CD14-positive monocyte (primary cell): Measurements from ENCODE around the gene FBXL16. TPM values are rescaled to one million over a fixed set of nuclear protein-coding genes. Genes with fewer than 3 reads are reported as not detected.

Source experiments
- DNase-seq, 3 donors: peaks; one replicate each; pipeline ENCODE4 v3.0.0-alpha.2; 2011 to 2022
- H2AFZ ChIP-seq: 2 replicates; pipeline ENCODE4 v1.6.0; 2012; ENCODE audit warnings: mild to moderate bottlenecking, low read depth, low read length, inconsistent platforms; ENCODE audit not compliant: insufficient read depth, poor library complexity, severe bottlenecking
- H3K27ac ChIP-seq, 2 donors: 1 replicate in 1 of 2; 2 replicates in 1 of 2; pipeline ENCODE4 v1.5.1; 2012 to 2013; ENCODE audit warnings: low read length in 2 of 2, control low read depth in 1 of 2, inconsistent platforms in 1 of 2, low read depth in 1 of 2, mild to moderate bottlenecking in 1 of 2
- H3K27me3 ChIP-seq, 2 donors: one replicate each; pipeline versions ENCODE4 v1.6.0 to v1.6.1; 2011 to 2013; ENCODE audit warnings: low read length in 2 of 2; ENCODE audit not compliant: control insufficient read depth in 2 of 2, insufficient read depth in 2 of 2
- H3K36me3 ChIP-seq, 2 donors: replicated peaks in 1 of 2; 1 replicate in 1 of 2; 2 replicates in 1 of 2; pipeline versions ENCODE4 v1.5.1 to v1.6.1; 2012 to 2013; ENCODE audit warnings: low read length in 2 of 2, control low read depth in 1 of 2, inconsistent platforms in 1 of 2, mild to moderate bottlenecking in 1 of 2; ENCODE audit not compliant: insufficient read depth in 2 of 2, control insufficient read depth in 1 of 2
- H3K4me1 ChIP-seq, 2 donors: 1 replicate in 1 of 2; 2 replicates in 1 of 2; pipeline versions ENCODE4 v1.5.1 to v1.6.1; 2012 to 2013; ENCODE audit warnings: low read length in 2 of 2, control low read depth in 1 of 2, inconsistent platforms in 1 of 2, mild to moderate bottlenecking in 1 of 2, moderate library complexity in 1 of 2; ENCODE audit not compliant: insufficient read depth in 2 of 2, control insufficient read depth in 1 of 2
- H3K4me2 ChIP-seq: replicated peaks from 2 replicates; pipeline ENCODE3; 2012; ENCODE audit warnings: low read length, moderate library complexity, mild to moderate bottlenecking; ENCODE audit not compliant: poor library complexity, severe bottlenecking; ENCODE audit errors: extremely low read depth
- H3K4me3 ChIP-seq, 3 experiments: fragments of 200-600 bp in 1 of 3; sonication (generic) in 1 of 3; replicated peaks in 1 of 3; 1 replicate in 2 of 3; 2 replicates in 1 of 3; pipeline ENCODE4 v1.5.1; 2011 to 2013; ENCODE audit warnings: low read length in 3 of 3, mild to moderate bottlenecking in 3 of 3, control low read depth in 2 of 3, low read depth in 2 of 3, inconsistent platforms in 1 of 3, moderate library complexity in 1 of 3
- H3K79me2 ChIP-seq: 2 replicates; pipeline ENCODE4 v1.6.0; 2012; ENCODE audit warnings: mild to moderate bottlenecking, control low read depth, inconsistent platforms, low read length, moderate library complexity; ENCODE audit not compliant: insufficient read depth
- H3K9ac ChIP-seq: 2 replicates; pipeline ENCODE4 v1.6.0; 2017; ENCODE audit warnings: low read length, mild to moderate bottlenecking; ENCODE audit not compliant: insufficient read depth, poor library complexity, severe bottlenecking
- H3K9me3 ChIP-seq, 2 donors: replicated peaks in 1 of 2; 1 replicate in 1 of 2; 2 replicates in 1 of 2; pipeline versions ENCODE4 v1.5.1 to v1.6.1; 2012 to 2013; ENCODE audit warnings: low read length in 2 of 2, control low read depth in 1 of 2; ENCODE audit not compliant: control insufficient read depth in 1 of 2, insufficient read depth in 1 of 2
- H4K20me1 ChIP-seq: 2 replicates; pipeline ENCODE4 v1.6.0; 2012; ENCODE audit warnings: mild to moderate bottlenecking, low read length, control low read depth, moderate library complexity; ENCODE audit not compliant: insufficient read depth
- H3K27ac Mint-ChIP-seq, 7 donors: one replicate each; pipeline ENCODE4 v1.8.0; 2020; ENCODE audit warnings: mild to moderate bottlenecking in 7 of 7, mixed read lengths in 7 of 7, moderate library complexity in 6 of 7, inconsistent platforms in 2 of 7
- H3K27me3 Mint-ChIP-seq, 3 donors: one replicate each; pipeline ENCODE4 v1.8.0; 2021 to 2022; ENCODE audit warnings: low read depth in 3 of 3, mild to moderate bottlenecking in 3 of 3, mixed read lengths in 3 of 3, moderate library complexity in 3 of 3, inconsistent platforms in 1 of 3
- H3K36me3 Mint-ChIP-seq, 2 donors: one replicate each; pipeline ENCODE4 v1.8.0; 2020; ENCODE audit warnings: mixed read lengths in 2 of 2, inconsistent platforms in 1 of 2, mild to moderate bottlenecking in 1 of 2
- H3K4me1 Mint-ChIP-seq: one replicate; pipeline ENCODE4 v1.8.0; 2020; ENCODE audit warnings: mild to moderate bottlenecking, mixed read lengths
- H3K4me3 Mint-ChIP-seq, 2 donors: one replicate each; pipeline ENCODE4 v1.8.0; 2020; ENCODE audit warnings: mild to moderate bottlenecking in 2 of 2, mixed read lengths in 2 of 2, moderate library complexity in 1 of 2
- H3K9me3 Mint-ChIP-seq, 7 donors: one replicate each; pipeline ENCODE4 v1.8.0; 2020 to 2022; ENCODE audit warnings: mixed read lengths in 7 of 7, mild to moderate bottlenecking in 6 of 7, moderate library complexity in 6 of 7, inconsistent platforms in 2 of 7
- WGBS: methylation state at CpG from one replicate; pipeline ENCODE4 v1.1.5; 2013; ENCODE audit warnings: missing lambda C conversion rate; ENCODE audit not compliant: insufficient coverage; 5-methylcytosine and 5-hydroxymethylcytosine counted together
- intact Hi-C, 2 donors: fragments of 100-400 bp; cut with micrococcal nuclease; formaldehyde crosslinking; loops; one replicate each; pipeline versions ENCODE4 v1.15.0 to v1.15.1; 2023
- polyA plus RNA-seq, 3 donors: library from polyadenylated mRNA; depleted of rRNA in 1 of 3; unstranded in 2 of 3; stranded (reverse) in 1 of 3; fragments of 300-500 nt in 2 of 3; fragments of >200 nt in 1 of 3; fragmentation: Illumina TruSeq in 2 of 3; gene quantifications; 1 replicate in 2 of 3; 2 replicates in 1 of 3; pipeline ENCODE4 v1.2.3, GENCODE V29; 2012 to 2021
- TF ChIP-seq, protein P1 (sequence below): fragments of 200-600 bp; IDR thresholded peaks from one replicate; pipeline ENCODE4 v1.8.0; 2022; ENCODE audit warnings: antibody characterized with exemption, mild to moderate bottlenecking

FBXL16 gene
- polyA plus RNA-seq, 3 donors: 0.28 to 1.0 (median 0.49) TPM

DNA sequence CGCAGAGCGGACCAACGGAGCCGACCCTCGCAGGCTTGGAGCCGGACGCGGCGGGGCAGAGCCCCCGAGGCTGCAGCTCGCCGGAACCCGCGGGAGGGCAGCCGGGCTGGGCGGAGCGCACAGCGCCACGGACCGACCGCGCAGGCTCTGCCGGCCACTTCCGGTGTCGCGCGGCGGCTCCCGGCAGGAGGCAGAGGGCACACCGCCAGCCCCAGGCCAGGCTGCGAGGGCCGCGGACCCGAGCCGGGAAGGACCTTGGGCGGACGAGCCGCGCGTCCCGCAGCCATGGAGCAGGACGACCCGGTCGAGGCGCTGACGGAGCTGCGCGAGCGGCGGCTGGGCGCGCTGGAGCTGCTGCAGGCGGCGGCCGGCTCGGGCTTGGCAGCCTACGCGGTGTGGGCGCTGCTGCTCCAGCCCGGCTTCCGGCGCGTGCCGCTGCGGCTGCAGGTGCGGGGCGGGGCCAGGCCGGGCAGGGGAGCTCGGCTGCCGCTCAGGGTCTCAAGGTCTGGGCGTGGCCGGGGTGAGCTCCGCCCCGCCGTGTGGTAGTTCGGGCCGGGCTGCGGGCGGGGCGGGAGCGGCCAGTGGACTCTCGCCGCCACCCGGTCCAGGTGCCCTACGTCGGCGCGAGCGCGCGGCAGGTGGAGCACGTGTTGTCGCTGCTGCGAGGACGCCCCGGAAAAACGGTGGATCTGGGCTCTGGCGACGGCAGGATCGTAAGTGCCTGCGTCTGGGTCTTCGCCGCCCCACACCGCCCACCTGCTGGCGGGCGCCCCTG lies 15.6 kb upstream of the FBXL16 start, which contains the start of gene ANTKMT:
TSS of gene ANTKMT (plus strand) at position 157 of the 775 bp plus-strand sequence. CDS start at position 286, 129 bp downstream.
- TF ChIP-seq, protein P1, sequence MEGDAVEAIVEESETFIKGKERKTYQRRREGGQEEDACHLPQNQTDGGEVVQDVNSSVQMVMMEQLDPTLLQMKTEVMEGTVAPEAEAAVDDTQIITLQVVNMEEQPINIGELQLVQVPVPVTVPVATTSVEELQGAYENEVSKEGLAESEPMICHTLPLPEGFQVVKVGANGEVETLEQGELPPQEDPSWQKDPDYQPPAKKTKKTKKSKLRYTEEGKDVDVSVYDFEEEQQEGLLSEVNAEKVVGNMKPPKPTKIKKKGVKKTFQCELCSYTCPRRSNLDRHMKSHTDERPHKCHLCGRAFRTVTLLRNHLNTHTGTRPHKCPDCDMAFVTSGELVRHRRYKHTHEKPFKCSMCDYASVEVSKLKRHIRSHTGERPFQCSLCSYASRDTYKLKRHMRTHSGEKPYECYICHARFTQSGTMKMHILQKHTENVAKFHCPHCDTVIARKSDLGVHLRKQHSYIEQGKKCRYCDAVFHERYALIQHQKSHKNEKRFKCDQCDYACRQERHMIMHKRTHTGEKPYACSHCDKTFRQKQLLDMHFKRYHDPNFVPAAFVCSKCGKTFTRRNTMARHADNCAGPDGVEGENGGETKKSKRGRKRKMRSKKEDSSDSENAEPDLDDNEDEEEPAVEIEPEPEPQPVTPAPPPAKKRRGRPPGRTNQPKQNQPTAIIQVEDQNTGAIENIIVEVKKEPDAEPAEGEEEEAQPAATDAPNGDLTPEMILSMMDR: no peak
- Histone ChIP-seq H4K20me1 (peaks cover 20% of the 10 kb centered on the region), H3K27me3 (peaks cover 7 to 54% of the 10 kb centered on the region in 2 donors), H3K4me3 (peak within 1 kb of the TSS; percentile 51 to 88 (median 54)), H2AFZ (peak within 1 kb of the TSS; percentile 100), H3K4me1 (peaks cover 20 to 32% of the 10 kb centered on the region in 2 donors), H3K9ac (peak within 1 kb of the TSS; percentile 72), H3K36me3 (no peaks in the 10 kb centered on the region), H3K79me2 (no peaks in the 10 kb centered on the region), H3K4me2 (peak within 1 kb of the TSS; percentile 100), H3K27ac (peak within 1 kb of the TSS in 1 of 2 donors; percentile 36), H3K9me3 (peaks cover 4 to 5% of the 10 kb centered on the region in 2 donors)
- intact Hi-C loops: no loop called here
- peaks cover 14% of the 10 kb centered on the region for H3K4me1 Mint-ChIP-seq
- H3K27me3 Mint-ChIP-seq: peaks cover 41 to 56% (median 41%) of the 10 kb centered on the region in 3 donors
- H3K27ac Mint-ChIP-seq: peak within 1 kb of the TSS in 2 of 7 donors; percentile 30 to 61
- H3K4me3 Mint-ChIP-seq: peak within 1 kb of the TSS; percentile 79 to 87
- peak; percentile 56 to 62 (median 58) for DNase-seq
- peaks cover 5 to 7% of the 10 kb centered on the region in 2 donors for H3K36me3 Mint-ChIP-seq
- WGBS: 9% methylated on average over 106 of the region's 106 CpGs
- H3K9me3 Mint-ChIP-seq: peaks cover 0 to 3% (median 0%) of the 10 kb centered on the region in 7 donors

DNA sequence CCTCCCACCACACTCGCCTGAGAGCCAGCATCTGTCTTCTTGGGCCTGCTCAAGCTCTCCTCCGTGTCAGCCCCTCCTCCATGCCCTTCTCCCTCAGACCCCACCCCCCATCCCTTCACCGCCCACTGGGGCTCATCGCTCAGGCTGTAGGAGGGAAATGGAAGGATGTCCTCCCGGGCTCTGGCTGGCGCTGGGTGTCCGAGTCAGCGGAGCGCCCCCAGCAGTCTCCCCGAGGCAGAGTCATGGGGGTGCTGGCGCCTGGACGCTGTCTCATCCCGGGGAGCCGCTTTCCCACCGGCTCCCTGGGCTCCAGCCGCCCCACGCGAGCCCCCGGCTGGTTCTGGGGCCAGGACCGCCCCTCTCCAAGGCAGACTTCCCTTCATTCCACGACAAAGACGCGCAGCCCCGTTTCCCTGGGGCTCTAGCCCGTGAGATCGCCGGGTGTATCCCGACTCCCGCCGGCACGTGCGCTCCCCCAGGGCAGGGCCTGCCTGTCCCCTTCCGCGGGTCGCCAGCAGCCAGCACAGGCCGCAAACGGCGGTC lies 14.9 kb upstream of the FBXL16 start:
- Mint-ChIP-seq H3K4me1 (peaks cover 19% of the 10 kb centered on the region), H3K27me3 (peaks cover 39 to 54% (median 40%) of the 10 kb centered on the region in 3 donors), H3K4me3 (peak overlapping the region; percentile 79 to 87), H3K36me3 (peaks cover 5 to 7% of the 10 kb centered on the region in 2 donors), H3K9me3 (peaks cover 0 to 3% (median 0%) of the 10 kb centered on the region in 7 donors), H3K27ac (peak overlapping the region in 2 of 7 donors; percentile 30 to 61)
- Histone ChIP-seq H3K4me3 (peak overlapping the region; percentile 51 to 88 (median 54)), H3K9me3 (peaks cover 4 to 9% of the 10 kb centered on the region in 2 donors), H2AFZ (peak overlapping the region; percentile 100), H3K27me3 (peaks cover 11 to 53% of the 10 kb centered on the region in 2 donors), H3K36me3 (no peaks in the 10 kb centered on the region), H3K9ac (peak overlapping the region; percentile 72), H3K4me2 (peak overlapping the region; percentile 100), H3K79me2 (no peaks in the 10 kb centered on the region), H3K27ac (peak overlapping the region in 1 of 2 donors; percentile 36), H3K4me1 (peaks cover 25 to 35% of the 10 kb centered on the region in 2 donors), H4K20me1 (peaks cover 20% of the 10 kb centered on the region)
- 0% methylated on average over 34 of the region's 38 CpGs for WGBS
- intact Hi-C loops: no loop called here
- DNase-seq: no peak
- TF ChIP-seq, protein P1: peak; percentile 10
